Heart left ventricle (tissue), 13 donors: ENCODE results near the gene DNAH17.

Experiments used
- POLR2A ChIP-seq, 2 donors: fragments of 450-650 bp; IDR thresholded peaks; one replicate each; pipeline ENCODE4 v1.6.1; 2017; ENCODE audit warnings: antibody characterized with exemption in 2 of 2, mild to moderate bottlenecking in 2 of 2, moderate library complexity in 2 of 2
- TF ChIP-seq, protein P1 (sequence below), 12 donors: fragments of 200-600 bp; sonication (generic) in 4 of 12; IDR thresholded peaks; one replicate each; pipeline versions ENCODE4 v1.5.0 to v1.8.0; 2018 to 2022; ENCODE audit warnings: antibody characterized with exemption in 12 of 12, mild to moderate bottlenecking in 5 of 12
- donor health status: ischemic (EF 13 %, LVEDD 7.1; RV severe dilation, severe dysfunction).
- donor health status: DM: no; HTN: yes; CAD: no.
- donor health status: DM: no; HTN: no; CAD: no.
- donor health status: ischemic (EF 25% LVEDD 6.9; RV normal size, moderate dysfunction).
- donor health status: ischemic (EF 25% LVEDD 5.7; RV mildly dilated, moderate dysfunction).
- donor health status: ischemic (EF 35%, LVEDD 5.7; RV mildly dilated, moderate dysfunction).
- donor health status: nonischemic (EF 11% LVEDD 7.7; RV severe dilation, severe dysfunction).
- donor health status: DM: yes; HTN: yes; CAD: no.
- donor health status: PGD.
- donor health status: ischemic (EF 29% LVEDD 5.4; RV normal size, mild dysfunction).
- donor health status: nonischemic (EF 23%, LVEDD 6.1; RV moderate dilation, normal function).

DNA sequence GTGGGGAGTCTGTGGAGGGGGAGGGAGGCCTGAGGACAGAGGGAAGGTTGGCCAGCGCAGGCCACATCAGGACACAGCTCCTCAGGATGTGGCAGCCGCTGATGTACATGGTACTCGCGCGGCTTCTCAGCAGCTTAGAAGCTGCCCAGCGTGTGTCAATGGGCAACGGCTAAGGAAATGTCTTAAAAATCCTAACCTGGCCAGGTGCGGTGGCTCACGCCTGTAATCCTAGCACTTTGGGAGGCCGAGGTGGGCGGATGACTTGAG is 145.6 kb downstream of the DNAH17 start:
- TF ChIP-seq, protein P1, sequence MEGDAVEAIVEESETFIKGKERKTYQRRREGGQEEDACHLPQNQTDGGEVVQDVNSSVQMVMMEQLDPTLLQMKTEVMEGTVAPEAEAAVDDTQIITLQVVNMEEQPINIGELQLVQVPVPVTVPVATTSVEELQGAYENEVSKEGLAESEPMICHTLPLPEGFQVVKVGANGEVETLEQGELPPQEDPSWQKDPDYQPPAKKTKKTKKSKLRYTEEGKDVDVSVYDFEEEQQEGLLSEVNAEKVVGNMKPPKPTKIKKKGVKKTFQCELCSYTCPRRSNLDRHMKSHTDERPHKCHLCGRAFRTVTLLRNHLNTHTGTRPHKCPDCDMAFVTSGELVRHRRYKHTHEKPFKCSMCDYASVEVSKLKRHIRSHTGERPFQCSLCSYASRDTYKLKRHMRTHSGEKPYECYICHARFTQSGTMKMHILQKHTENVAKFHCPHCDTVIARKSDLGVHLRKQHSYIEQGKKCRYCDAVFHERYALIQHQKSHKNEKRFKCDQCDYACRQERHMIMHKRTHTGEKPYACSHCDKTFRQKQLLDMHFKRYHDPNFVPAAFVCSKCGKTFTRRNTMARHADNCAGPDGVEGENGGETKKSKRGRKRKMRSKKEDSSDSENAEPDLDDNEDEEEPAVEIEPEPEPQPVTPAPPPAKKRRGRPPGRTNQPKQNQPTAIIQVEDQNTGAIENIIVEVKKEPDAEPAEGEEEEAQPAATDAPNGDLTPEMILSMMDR (IDR thresholded peaks at IDR 0.05), result no peak
- TF ChIP-seq POLR2A (IDR thresholded peaks at IDR 0.05), result no peak
